Right ventricle myocardium superior (tissue), 1 donor: ENCODE results near the gene CD99. TPM values are rescaled to one million over a fixed set of nuclear protein-coding genes. Genes with fewer than 3 reads are reported as not detected.

ENCODE experiments used
- ATAC-seq: fragments of 200-7000 bp; cut with Tn5 transposase; one replicate; pipeline ENCODE4 v1.9.1; 2020; ENCODE audit warnings: mild to moderate bottlenecking; ENCODE audit not compliant: poor library complexity
- DNase-seq: peaks from one replicate; pipeline ENCODE4 v3.0.0-alpha.2; 2020
- intact Hi-C: fragments of 100-400 bp; cut with DNase I; formaldehyde crosslinking; loops from one replicate; pipeline ENCODE4 v1.11.2; 2022
- long read RNA-seq: library from polyadenylated mRNA; unstranded; transcript quantifications from one replicate; pipeline ENCODE4 v2.0.0, GENCODE V29; 2021
- total RNA-seq: library from RNA; stranded (reverse); fragmentation: NEBNext Ultra II Directional; extraction: Animal tissue kit (Norgen Biotek cat#: 25700); gene quantifications from one replicate; pipeline ENCODE4 v1.2.1, GENCODE V29; 2021
- donor health status: DM: no; HTN: yes; CAD: no; lungs with severe emphysema.

Gene CD99, protein sequence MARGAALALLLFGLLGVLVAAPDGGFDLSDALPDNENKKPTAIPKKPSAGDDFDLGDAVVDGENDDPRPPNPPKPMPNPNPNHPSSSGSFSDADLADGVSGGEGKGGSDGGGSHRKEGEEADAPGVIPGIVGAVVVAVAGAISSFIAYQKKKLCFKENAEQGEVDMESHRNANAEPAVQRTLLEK
- 310 TPM for total RNA-seq
- long read RNA-seq, transcript CD99-208 (9 exons, 842 nt), result minor isoform, 13 of 396 reads
- long read RNA-seq, transcript CD99-212 (10 exons, 1,089 nt), result minor isoform, 25 of 396 reads
- long read RNA-seq, transcript CD99-204 (9 exons, 892 nt), result minor isoform, 27 of 396 reads
- long read RNA-seq, transcript CD99-205 (10 exons, 1,291 nt), result major isoform, 240 of 396 reads
- long read RNA-seq, partial matches to known transcripts, result 8 of 396 reads
- long read RNA-seq, other reads (novel, unspliced or antisense), result 78 of 396 reads

DNA sequence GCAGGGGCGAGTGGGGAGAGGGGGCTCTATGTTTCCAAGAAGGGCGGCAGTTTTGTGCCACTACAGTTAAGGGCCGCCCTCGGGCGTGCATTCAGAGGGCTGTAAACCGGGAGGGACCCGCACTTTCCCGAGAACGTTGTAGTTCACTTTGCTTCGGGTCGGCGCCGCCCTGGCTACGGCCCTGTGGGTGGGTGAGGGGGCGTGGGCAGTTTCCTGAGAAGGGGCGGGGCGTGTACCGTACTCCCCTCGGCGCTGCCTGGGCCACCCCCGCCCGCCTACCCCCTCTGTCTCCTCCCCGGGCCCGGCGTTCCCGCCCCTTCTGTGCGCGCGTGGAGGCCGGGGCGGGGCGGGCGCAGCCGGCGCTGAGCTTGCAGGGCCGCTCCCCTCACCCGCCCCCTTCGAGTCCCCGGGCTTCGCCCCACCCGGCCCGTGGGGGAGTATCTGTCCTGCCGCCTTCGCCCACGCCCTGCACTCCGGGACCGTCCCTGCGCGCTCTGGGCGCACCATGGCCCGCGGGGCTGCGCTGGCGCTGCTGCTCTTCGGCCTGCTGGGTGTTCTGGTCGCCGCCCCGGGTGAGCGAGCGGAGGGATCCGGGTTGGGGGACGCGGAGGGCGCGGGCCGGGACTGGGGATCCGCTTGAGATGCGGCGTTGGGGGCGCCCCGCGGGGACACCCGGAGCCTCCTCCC, at the start of gene CD99:
CD99 (plus strand) TSS at position 440 of the 687 bp plus-strand sequence; CDS start at position 506, 66 bp downstream.
- ATAC-seq, result peak; percentile 96
- DNase-seq, result peak; percentile 97
- intact Hi-C loops, result no loop called here

- DNase-seq, result no peak
- intact Hi-C loops, result loop anchor here (5.0 kb wide), 1 partner anchor 170 kb away; no protein-coding TSS in a partner anchor
- no peak for ATAC-seq
These were observed 48.9 kb upstream of the CD99 start for GRCh38 chrX:2642146-2642545.

GRCh38 chrX:2642791-2643190, 48.3 kb upstream of the CD99 start:
- DNase-seq (no peak), ATAC-seq (no peak)
- intact Hi-C loops, result loop anchor here (5.0 kb wide), 1 partner anchor 170 kb away; no protein-coding TSS in a partner anchor

DNA sequence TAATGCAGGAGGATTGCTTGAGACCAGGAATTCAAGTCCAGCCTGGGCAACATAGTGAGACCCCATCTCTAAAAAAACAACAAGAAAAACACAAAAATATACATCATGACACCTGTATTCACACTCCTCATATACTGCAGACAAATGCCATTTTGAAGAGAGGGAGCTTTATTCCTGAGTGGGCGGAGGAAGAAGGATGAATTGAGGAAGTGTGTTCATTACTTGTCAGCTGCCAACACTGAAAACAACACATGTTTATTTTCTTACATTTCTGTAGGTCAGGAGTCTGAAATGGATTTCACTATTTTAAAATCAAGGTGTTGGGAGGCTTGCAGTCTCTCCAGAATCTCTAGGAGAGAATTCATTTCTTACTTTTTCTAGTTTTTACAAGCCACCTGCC, 47.2 kb upstream of the CD99 start:
- DNase-seq, result no peak
- no peak for ATAC-seq
- intact Hi-C loops, result loop anchor here (5.0 kb wide), 1 partner anchor 168 kb away; no protein-coding TSS in a partner anchor

GRCh38 chrX:2645563-2645962, 45.5 kb upstream of the CD99 start:
- no peak for ATAC-seq
- intact Hi-C loops, result no loop called here

GRCh38 chrX:2647627-2648026, 43.5 kb upstream of the CD99 start:
- intact Hi-C loops, result no loop called here
- ATAC-seq (no peak), DNase-seq (no peak)

More at GRCh38 chrX:2645563-2645962, 45.5 kb upstream of the CD99 start:
- no peak for DNase-seq

GRCh38 chrX:2650037-2650436, 41.1 kb upstream of the CD99 start:
- intact Hi-C loops, result no loop called here
- DNase-seq, result no peak
- no peak for ATAC-seq

DNA sequence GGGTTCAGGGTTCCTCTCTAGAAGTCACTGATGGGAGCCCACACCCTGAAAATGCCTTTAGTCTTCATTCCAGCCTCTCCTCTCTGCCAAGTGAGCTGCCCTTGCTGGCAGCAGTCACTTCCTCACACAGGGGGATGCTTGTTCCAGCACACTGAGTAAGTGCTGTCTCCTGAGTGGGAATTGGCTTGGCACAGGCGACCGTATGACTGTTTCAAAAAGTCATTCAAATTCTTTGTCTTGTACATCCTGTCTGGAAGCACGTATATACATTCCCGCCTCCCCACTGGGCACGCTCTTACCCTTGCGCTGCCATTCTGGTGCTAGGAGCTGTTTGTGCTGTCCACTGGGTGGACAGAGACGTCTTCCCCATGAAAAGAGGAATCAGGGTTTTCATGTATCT, 40.2 kb upstream of the CD99 start:
- intact Hi-C loops, result no loop called here
- ATAC-seq (no peak), DNase-seq (no peak)

DNA sequence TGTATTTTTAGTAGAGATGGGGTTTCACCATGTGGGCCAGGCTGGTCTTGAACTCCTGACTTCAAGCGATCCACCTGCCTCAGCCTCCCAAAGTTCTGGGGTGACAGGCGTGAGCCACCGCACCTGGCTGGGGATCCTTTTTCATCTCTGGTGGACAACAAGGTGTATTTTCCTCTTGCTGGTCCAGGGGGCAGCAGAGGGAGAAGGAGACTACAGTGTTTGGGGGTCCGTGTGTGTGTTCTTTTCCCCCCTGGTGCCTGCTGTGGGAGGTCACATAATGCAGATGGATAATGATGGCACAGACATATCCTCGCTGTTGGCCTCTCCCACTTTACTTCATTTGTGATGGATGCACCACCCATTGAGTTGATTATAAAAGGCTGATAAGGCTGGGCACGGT, 39.0 kb upstream of the CD99 start:
- intact Hi-C loops, result no loop called here
- ATAC-seq (no peak), DNase-seq (no peak)

- intact Hi-C loops, result no loop called here
- DNase-seq, result no peak
- no peak for ATAC-seq
These were observed 36.4 kb upstream of the CD99 start for GRCh38 chrX:2654436-2655340.

DNA sequence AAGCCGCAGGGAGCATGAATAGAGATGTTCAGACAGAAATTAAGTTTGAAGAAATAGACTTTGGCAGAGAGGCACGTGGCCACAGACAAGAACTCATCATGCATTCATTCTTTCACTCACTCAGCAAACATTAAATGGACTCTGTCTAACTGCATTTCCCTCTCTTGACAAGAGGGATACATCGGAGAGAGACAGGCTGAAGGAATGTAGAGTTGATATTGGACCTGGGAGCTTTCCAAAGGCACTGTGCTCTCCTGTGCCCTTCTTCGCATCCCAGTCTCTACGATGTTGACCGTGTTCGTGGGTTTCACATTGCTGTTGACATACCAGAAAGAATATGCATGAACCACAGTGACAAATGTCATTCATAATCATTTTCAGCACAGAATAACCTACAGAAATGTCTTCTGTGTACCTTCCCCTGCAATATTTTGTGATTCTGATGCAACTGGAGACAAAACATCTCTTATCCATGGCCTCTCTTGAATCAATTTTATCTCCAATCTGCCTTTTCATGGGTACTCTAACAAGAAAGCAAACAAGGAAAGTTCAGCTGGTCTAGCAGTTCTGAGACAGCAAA, 34.7 kb upstream of the CD99 start:
- no peak for ATAC-seq
- intact Hi-C loops, result no loop called here
- DNase-seq, result no peak

DNA sequence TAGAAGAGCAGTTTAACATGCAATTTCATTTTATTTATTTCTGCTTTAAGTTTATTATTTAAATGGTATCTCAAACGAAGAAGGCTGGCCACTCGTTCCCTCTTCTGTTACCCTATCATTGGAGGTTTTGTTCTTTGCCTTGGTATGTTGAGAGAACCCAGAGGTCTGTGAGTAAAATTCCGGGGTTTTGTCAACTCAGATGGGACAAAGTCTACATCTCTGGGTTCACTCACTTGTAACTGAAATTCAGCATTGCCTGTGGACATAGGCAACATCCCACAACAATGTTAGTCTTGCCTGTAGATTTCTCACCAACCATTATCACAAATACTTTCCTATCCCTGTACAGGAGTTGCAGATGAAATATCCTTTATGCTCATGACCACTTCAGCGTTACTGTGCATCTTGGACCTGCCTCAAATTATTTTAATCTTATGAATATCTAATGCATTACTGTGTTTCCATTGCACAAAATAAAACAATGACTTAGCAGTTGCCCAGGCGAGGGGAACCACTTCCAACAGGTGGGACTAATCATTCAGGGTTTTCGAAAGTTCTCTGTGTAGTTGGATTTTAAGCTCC, 33.5 kb upstream of the CD99 start:
- DNase-seq (no peak), ATAC-seq (no peak)
- intact Hi-C loops, result no loop called here

DNA sequence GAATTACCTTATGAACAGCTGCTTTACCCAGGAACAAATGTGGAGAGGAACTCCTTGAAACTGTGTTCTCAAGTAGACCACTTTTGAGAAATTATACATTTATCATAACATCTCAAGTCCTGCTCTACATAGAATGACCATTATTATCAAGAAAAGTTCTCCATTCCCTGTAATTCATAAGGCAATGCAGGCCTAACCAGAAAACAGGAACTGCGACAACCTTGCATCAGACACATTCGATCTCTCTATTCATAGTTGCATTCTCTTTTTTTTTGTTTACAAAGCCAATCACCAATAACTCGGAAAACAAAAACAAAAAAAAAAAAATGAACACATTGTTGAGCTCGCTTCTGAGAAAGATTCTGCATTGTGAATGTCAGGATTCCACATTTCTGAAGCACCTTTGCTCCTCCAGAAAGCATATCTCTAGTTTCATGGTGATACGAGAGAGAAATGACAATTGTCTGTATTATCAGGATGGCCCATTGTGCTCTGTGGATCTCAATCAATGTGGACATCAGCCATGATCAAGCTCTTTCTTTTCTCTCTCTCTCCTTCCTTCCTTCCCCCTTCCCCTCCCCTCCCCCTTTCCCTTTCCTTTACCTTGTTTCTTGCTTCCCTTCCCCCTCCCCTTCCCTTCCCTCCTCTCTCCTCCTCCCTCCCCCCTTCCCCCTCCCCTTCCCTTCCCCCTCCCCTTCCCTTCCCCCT, 32.4 kb upstream of the CD99 start:
- ATAC-seq (no peak), DNase-seq (no peak)
- intact Hi-C loops, result no loop called here

DNA sequence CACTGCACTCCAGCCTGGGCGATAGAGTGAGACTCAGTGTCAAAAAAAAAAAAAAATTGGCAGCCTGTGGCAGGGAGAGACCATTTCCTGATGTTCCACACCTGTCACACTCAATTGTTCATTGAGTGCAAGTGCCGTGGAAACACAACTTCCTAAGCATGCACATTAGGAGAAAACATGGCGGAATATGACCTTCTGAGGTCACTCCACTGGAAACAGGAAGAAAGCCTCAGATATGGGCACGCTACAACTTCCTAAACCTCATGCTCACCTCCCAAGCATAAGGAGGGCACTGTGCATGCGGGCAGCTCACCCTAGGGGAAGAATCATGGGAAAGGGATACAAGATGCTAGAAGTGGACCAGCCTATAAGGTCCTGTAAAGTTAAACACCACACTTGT, 28.5 kb upstream of the CD99 start:
- DNase-seq, result no peak
- no peak for ATAC-seq
- intact Hi-C loops, result no loop called here

DNA sequence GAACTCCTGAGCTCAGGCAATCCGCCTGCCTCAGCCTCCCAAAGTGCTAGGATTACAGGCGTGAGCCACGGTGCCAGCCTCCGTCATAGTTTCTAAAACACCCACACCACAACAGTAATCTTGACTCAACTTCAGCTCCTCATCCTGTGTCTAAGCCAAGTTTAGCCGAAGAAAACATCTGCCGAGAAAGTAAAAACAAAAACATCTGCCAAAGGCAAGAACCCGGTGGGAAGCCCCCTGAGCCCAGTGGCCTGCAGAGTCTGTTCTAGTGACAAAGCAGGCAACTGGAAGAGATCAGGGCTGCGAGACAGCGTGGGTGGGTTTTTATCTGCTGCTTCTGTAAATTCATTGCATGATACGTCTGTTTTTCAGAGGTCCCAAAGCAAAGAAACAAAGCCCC, 26.6 kb upstream of the CD99 start:
- peak; percentile 79 for ATAC-seq
- DNase-seq, result peak; percentile 53
- intact Hi-C loops, result no loop called here

GRCh38 chrX:2665387-2666304, 25.4 kb upstream of the CD99 start:
- DNase-seq (no peak), ATAC-seq (no peak)
- intact Hi-C loops, result no loop called here

DNA sequence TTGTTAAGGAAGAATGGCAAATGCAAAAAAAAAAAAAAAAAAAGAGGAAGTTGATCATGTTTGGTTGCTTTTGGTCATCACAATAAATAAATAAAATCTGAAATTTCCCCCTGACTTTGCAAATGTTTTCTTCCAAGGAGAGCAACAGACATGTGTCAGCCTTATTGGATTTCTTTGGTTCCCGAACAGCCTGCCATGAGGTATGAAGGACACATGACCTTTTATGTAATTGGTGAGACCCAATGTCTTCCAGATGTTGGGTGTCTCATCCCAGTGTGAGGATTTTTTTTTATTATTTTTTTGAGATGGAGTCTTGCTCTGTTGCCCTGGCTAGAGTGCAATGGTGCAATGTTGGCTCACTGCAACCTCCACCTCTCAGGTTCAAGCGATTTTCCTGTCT, 24.6 kb upstream of the CD99 start:
- no peak for DNase-seq
- intact Hi-C loops, result no loop called here
- ATAC-seq, result no peak
